Lung microvascular endothelial cell (primary cell): ENCODE measurements around the gene LGALS9C. TPM values are rescaled to one million over a fixed set of nuclear protein-coding genes. Genes with fewer than 3 reads are reported as not detected.
"Not testable (repeated sequence)": the region's sequence is repeated elsewhere in the genome, so short reads cannot be mapped to it uniquely, and the experiment has no call there.

ENCODE experiments used
- DNase-seq, 2 donors: peaks; one replicate each; pipeline versions ENCODE4 v3.0.0 to v3.0.0-alpha.2; 2010; ENCODE audit warnings: low read depth in 2 of 2
- total RNA-seq: library from RNA; depleted of rRNA; stranded (reverse); fragments of >200 nt; gene quantifications from 2 replicates; pipeline ENCODE4 v1.2.1, GENCODE V29; 2014

The LGALS9C gene
- total RNA-seq, 1 donor from 2014 or later, result not detected

GRCh38 chr17:18478362-18478761 is 1.8 kb downstream of the LGALS9C start:
- not testable (repeated sequence) for DNase-seq

GRCh38 chr17:18478977-18479595 is 2.5 kb downstream of the LGALS9C start:
- DNase-seq, result not testable (repeated sequence)

GRCh38 chr17:18481775-18482174 is 5.2 kb downstream of the LGALS9C start:
- DNase-seq, result not testable (repeated sequence)

DNA sequence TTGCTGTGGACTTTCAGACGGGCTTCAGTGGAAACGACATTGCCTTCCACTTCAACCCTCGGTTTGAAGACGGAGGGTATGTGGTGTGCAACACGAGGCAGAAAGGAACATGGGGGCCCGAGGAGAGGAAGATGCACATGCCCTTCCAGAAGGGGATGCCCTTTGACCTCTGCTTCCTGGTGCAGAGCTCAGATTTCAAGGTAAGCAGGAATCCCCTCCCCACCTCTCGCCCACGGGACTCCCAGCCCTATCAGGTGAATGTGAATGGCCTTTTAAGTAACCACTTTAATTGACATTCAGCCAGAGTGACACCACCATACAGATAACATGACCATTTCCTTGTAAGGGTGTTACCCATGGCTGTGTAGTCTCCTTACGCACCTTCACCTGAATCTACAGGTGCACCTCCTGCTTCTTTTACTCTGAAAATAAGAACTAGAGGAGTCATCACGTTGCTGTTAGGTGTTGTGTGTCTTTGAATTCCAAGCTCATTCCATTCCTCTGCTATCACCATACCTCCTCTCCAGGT is 9.4 kb downstream of the LGALS9C start:
- DNase-seq, result not testable (repeated sequence)

- not testable (repeated sequence) for DNase-seq
Observed at GRCh38 chr17:18487633-18488032, 11.0 kb downstream of the LGALS9C start.

DNA sequence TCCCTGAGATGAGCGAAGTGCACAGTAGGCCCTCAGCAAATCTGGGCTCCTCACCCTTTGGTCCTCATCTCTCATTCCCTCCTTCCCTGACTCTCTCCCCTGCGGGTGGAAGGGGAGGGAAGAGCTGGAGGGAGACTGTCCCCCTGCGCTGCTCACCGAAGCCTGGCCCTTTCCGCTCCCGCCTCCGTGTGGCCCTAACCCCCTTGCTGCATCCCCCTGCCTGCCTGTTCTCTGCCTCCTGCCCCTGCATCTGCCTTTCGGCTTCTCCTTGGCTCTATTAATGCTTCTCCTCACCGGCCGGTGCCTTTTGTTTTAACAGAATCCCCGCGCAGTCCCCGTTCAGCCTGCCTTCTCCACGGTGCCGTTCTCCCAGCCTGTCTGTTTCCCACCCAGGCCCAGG is 12.0 kb downstream of the LGALS9C start:
- DNase-seq, result not testable (repeated sequence)

GRCh38 chr17:18490016-18490415 is 13.4 kb downstream of the LGALS9C start:
- DNase-seq, result not testable (repeated sequence)

GRCh38 chr17:18492712-18493480 is 16.3 kb downstream of the LGALS9C start:
- DNase-seq, result not testable (repeated sequence)

- DNase-seq, result not testable (repeated sequence)
Observed at GRCh38 chr17:18494250-18494768, 17.7 kb downstream of the LGALS9C start.

DNA sequence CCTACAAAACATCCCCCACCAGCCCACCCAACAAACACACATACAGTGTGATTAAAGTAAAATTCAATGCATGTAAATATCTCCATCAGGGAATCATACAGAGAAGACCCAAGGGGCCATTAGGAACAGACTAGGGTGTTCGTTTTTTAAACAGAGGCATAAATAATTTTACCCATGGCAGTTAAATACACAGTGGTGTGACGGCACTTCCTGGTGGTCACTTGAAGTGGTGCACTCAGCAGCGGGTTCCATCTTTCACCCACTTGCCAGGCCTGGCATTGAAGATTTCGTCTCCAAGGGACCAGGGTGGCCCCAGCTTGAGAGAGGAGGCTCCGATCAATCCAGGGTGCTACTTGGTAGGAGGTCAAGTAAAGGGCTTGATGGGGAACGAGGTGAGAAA is 20.5 kb downstream of the LGALS9C start:
- not testable (repeated sequence) for DNase-seq

DNA sequence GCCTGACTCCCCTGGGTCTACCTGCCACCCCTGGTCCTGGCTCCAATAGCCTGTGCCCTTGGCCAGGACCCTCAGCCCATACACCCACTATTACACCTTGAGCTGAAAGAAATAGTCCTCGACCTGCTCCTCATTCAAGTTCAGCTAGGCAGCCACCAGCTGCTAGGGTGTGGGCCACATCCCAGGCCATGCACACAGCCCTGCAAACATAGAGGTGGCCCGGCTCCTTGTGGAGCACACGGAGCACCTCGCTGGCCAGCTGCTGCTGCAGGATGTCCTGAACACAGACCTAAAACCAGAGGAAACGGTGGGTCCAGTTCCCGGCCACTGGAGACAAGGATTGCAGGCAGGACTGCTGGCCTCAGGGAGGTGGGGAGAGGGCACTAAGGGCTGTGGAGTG is 22.5 kb downstream of the LGALS9C start:
- DNase-seq, result not testable (repeated sequence)

DNA sequence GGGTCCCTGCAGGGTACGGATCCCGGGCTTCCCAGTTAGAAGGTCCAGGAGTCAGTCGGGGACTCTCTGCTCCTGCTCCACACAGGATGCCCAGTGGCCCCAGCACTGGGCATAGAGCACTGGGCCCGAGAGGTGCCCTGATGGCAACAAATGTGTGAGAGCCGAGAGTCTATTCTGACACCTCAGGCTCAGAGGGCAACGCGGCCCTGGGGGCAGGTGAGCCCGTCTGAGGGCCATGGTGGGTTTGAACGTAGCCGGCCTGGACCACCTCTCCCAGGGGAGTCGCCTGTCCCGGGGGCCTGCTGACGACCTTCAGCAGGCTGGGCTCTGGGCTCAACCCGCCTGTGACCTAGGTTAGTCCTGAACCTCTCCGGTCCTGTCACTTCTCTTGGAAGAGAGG is 23.2 kb downstream of the LGALS9C start:
- not testable (repeated sequence) for DNase-seq

DNA sequence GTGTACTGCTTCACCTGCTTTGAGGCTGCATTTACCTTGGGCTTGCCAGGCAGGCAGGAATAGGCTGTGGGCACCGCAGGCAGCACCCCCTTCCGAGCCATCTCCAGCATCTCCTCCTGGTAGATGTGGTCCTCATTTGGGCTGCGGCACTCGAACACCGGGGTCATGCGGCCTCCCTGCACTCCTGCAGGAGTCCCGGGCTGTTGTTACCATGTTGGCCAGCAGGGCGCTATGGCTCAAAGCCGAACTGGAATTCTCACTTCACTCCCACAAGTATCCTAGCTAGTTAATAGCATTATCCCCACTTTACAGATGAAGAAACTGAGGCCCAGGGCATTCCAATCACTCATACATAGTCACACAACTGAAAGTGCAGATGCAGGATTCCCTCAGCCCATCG is 23.7 kb downstream of the LGALS9C start:
- not testable (repeated sequence) for DNase-seq

DNA sequence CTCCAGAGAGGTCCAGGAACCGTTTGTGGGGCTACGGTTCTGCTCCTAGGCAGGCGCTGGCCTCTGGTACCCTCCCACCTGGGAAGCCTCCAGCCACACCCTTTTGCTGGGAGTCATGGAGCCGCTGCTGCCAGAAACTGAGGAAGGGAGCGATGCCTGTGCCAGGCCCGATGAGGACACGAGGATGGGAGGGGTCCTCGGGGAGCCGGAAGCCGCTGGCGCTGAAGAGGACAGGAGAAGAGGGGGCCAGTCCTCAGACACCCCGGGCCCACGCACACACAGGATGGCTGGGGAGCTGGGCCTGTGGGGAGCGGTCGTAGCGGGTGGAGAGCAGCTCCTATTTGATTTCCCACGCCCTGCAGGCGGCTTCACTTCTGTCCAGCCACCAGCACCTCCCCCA is 24.2 kb downstream of the LGALS9C start:
- DNase-seq, result not testable (repeated sequence)

GRCh38 chr17:18503221-18503620 is 26.6 kb downstream of the LGALS9C start:
- DNase-seq, result not testable (repeated sequence)

DNA sequence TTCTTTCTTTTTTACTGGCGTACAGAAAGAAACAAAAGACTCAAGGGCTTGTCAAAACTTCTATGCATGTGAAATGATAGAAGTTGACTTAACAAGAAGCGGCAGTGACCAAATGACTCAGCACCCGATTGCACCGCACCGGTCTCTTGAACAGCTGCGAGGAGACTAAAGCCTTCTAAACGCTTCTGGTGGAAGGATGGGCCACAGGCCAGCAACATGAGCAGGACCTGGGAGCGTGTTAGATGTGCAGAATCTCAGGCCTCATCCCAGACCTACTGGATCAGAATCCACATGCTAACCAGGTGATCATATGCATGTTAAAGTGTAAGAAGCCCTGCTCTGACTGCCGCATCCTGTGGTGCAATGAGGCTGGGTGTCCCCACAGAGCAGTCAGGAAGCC is 31.1 kb downstream of the LGALS9C start:
- DNase-seq, result not testable (repeated sequence)

DNA sequence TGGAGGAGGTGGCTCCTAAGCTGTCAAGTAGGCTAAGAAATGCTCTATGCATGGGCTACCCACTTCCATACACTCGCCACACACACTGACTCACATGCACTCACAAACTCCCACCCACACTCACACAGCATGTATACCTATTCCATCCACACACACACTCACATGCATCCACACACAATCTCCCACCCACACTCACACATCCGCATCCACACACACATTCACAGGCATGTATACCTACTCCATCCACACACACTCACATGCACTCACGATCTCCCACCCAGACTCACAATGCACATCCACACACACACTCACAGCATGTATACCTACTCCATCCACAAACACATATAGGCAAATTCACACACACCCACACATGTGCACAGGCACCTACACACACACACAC is 32.1 kb downstream of the LGALS9C start:
- not testable (repeated sequence) for DNase-seq

GRCh38 chr17:18521100-18521499 is 44.5 kb downstream of the LGALS9C start:
- not testable (repeated sequence) for DNase-seq

DNA sequence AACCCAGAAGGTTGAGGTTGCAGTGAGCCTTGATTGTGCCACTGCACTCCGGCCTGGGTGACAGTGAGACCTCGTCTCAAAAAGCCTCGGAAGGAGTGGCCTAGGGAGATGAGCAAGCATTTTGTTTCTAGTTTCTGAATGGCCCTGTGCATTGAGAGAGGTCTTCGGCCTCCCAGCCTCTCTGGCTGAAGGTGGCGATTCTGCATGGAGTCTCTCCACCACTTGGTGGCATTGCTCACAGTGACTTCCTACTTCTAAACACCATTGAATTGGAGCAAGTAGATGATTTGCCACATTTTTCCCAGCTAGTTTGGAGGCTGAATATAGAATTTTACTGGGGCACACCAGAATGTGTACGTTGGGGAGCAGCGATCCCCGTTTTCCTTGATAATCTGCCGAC is 48.4 kb downstream of the LGALS9C start:
- DNase-seq, result not testable (repeated sequence)

- DNase-seq, result not testable (repeated sequence)
Observed at GRCh38 chr17:18526168-18526800, 49.7 kb downstream of the LGALS9C start.

- DNase-seq, result not testable (repeated sequence)
Observed at GRCh38 chr17:18527354-18527753, 50.8 kb downstream of the LGALS9C start.

DNA sequence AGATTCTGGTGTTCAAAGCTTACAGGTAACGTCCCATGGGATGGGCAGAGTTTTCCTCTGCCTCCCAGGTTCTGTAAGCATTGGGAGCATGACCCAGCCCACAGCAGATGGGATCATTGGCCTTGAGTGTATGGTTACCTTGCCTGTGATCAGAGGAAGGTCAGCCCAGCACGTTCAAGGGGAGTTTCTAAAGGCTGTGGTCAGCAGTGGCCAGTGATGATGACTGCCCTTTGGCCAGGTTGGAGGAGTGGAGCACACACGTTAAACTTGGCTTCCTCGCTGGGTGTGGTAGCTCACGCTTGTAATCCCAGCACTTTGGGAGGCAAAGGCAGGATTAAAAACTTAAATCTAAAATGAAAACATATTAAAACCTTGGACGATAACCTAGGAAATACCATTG is 51.8 kb downstream of the LGALS9C start:
- DNase-seq, result not testable (repeated sequence)
